ENCODE measurements around the gene EVX1.

- TF ChIP-seq CTCF (optimal IDR thresholded peaks at IDR 0.05 in 1 of 3, IDR thresholded peaks at IDR 0.05 in 1 of 3, conservative IDR thresholded peaks at IDR 0.05 in 1 of 3; ENCODE audit: extremely low read depth in 1 of 3, insufficient read depth in 2 of 3, low read length in 3 of 3) = no peak
- TF ChIP-seq EZH2 (IDR thresholded peaks at IDR 0.05; ENCODE audit: low read length) = no peak
These were observed 5.8 kb downstream of the EVX1 start for GRCh38 chr7:27248427-27248806.

All from keratinocyte (primary cell).